Midbrain (tissue), 1 donor: ENCODE results near the gene SPATA25.

Experiments used
- DNase-seq: peaks from one replicate; lab custom pipeline; 2025; lab: John Stamatoyannopoulos, UW

The SPATA25 gene

DNA sequence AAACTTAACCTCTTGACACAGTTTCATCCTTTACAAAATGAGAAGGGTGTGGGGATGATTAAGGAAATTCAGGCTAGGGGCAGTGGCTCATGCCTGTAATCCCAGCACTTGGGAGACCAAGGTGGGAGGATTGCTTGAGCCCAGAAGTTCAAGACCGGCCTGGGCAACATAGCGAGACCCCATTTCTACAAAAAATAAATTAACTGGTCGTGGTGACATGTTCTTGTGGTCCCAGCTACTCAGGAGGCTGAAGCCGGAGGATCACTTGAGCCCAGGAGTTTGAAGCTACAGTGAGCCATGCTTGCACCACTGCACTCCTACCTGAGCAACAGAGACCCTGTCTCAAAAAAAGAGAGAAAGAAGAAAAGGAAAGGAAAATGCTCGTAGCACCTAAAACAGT, 21.0 kb downstream of the SPATA25 start:
- no peak for DNase-seq

GRCh38 chr20:45863543-45864470, 23.6 kb downstream of the SPATA25 start:
- DNase-seq = no peak

- DNase-seq = no peak
Observed at GRCh38 chr20:45861221-45862075, 26.0 kb downstream of the SPATA25 start.

DNA sequence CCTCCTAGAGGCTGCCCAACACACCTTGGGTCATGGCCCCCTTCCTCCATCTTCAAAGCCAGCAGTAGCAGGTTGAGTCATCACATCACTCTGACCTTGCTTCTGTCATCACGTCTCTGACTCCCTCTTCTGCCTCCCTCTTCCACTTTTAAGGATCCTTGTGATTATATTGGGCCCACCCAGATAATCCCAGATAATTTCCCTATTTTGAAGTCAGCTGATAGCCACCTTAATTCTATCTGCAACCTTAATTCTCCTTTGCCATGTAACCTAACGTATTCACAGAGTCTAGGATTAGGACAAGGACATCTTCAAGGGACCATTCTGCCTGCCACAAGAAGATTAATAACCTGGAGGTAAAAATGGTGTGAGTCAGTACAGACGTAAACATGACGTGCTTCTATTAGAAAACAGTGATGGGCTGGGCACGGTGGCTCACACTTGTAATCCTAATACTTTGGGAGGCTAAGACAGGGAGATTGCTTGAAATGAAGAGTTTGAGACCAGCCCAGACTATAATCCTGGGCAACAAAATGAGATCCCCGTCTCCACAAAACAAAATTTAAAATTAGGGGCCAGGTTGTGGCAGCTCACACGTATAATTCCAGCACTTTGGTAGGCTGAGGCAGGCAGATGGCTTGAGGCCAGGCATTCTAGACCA, 26.7 kb downstream of the SPATA25 start:
- no peak for DNase-seq

- DNase-seq = no peak
Observed at GRCh38 chr20:45859916-45860315, 27.5 kb downstream of the SPATA25 start.

GRCh38 chr20:45857882-45858216, 29.6 kb downstream of the SPATA25 start:
- DNase-seq = no peak

- peak; percentile 99 for DNase-seq
Observed at GRCh38 chr20:45857114-45857881, 30.1 kb downstream of the SPATA25 start, which contains the start of the genes ACOT8 and ZSWIM3. Gene ACOT8, minus strand, starts transcription at chr20:45857392. Its CDS starts 77 bp downstream, at chr20:45857315. Gene ZSWIM3, plus strand, starts transcription at chr20:45857614. Its CDS starts 212 bp downstream, at chr20:45857826.

GRCh38 chr20:45853484-45853883, 33.9 kb downstream of the SPATA25 start:
- DNase-seq = no peak

- no peak for DNase-seq
Observed at GRCh38 chr20:45852326-45852725, 35.1 kb downstream of the SPATA25 start.

DNA sequence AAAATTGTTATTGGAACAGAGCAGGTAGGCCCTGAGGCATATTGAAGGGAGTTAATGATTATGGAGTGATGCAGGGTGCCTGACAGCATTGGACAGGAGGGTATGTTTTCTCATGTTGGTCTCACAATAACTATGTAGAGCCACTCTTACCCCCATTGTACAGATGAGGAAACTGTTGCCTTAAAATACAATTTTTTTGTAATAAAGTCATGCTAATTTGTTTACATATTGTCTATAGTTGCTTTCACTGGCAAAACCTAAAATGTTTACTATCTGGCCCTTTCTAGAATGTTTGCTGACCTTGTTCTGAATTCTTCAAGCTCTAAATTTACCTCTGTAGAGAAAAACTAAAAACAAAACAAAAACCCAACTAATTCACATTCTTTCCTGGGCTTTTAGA, 35.9 kb downstream of the SPATA25 start:
- DNase-seq = no peak

GRCh38 chr20:45850926-45851325, 36.5 kb downstream of the SPATA25 start:
- DNase-seq = no peak

- no peak for DNase-seq
Observed at GRCh38 chr20:45850238-45850637, 37.2 kb downstream of the SPATA25 start.

GRCh38 chr20:45848969-45849582, 38.3 kb downstream of the SPATA25 start:
- no peak for DNase-seq

DNA sequence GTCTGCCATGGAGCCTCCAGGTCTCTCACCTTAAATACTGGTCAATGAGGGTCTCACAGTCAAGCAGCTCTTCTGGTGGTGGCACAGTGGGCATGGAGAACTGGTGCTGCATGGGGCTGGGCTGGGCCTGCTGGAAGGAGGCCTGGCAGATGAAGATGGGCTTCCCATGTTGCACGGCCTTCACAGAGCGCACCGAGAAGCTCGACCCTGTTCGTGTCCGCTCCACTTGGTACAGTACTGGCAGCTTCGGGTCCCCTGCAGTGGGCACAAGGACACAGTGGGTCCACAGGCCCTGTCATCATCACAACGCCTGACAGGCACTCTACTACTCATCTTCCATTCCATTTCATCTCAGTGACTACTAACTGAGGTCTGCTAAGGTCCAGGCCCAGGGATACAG, 39.0 kb downstream of the SPATA25 start:
- DNase-seq = no peak

DNA sequence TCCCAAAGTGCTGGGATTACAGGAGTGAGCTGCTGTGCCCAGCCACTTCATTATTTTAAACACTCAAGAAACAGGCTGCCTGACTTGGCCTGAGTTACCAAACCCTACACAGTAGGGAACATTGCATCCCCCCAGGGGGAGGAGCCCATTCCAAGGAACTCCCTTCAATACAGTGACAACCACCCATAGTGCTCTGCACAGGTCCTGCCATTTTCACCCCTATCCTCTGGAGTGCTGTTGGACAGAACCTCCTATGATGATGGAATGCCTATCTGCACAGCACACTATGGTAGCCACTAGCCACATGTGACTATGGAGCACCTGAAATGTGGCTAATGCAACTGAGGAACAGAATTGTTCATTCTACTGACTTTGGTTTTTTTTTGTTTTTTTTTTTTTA, 42.0 kb downstream of the SPATA25 start:
- DNase-seq = no peak

DNA sequence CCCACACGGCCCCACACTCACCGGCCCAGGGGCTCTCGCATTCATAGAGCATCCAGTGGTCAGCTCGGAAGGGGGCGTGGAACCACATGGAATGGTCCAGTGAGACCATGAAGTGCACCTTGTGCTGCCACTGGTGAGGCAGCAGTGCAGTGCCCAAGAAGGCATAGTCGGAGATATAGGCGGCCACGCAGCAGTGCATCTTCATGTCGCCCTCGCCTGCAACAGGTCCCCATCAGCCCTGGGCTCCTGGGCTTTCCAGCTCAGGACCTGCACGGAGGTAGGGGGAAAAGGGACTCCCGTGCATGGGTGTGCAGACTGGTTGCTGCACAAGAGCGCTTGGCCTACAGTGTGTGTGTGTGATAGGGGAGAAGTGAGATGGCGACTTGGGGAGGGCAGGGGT, 43.9 kb downstream of the SPATA25 start:
- DNase-seq = no peak

DNA sequence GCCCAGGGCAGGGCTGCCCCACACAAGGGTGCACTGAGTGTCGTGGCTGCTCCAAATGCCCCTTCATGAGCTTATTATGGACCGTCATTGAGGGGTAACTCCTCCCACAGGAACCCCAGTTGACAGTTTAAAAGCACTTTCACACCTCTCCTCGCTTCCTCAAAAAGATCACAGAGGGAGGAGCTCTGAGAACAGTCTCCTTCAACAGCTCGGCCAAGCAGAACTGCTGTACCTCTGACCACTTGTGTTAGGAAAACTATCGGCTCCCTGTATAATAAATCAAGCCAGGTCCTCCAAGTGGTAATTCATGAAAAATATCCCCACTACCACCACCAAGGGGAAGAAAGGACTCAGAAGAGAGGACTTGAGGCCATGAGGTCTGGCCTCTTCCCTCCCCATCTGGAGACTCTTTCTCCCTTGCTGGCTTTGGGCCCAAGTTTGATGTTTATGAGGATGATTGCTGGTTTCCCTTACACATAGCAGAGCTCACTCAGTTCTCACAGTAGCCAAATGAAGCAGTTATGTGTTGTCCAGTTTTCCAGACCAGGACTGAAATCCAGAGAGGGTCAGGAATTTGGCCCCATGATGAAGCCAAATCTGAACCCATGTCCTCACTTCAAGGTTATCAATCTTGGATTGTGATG, 45.1 kb downstream of the SPATA25 start:
- no peak for DNase-seq

DNA sequence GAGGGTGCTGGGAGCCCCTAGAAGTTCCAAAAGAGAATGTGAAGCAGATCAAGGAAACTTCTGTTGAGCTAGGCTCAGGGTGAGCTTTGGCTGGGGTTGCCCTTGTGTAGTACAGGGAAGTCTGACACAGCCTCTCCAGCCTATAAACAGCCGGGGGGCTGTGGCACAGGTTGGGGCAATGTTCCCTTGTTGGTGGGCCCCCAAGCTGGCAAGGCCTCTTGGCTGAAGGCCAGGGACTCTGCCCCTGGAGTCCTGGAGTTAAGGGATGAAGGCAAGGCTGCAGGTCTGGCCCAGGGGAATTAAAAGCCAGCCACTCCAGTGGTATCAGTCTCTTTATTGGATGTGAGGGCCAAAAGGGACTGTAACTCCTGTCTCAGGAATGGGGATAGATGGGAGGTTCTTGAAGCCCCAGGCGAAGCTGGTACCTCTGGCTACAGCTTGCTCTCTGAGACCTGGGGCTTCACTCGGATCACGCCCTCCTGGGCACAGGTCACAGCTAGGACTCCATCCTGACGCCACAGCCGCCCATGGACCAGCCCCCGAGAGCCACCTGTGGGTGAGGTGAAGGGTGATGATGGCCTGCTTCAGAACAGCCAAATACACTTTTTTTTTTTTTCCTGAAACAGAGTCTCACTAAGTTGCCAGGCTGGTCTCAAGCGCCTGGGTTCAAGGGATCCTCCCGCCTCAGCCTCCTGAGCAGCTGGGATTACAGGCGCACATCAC, 45.9 kb downstream of the SPATA25 start:
- DNase-seq = no peak

GRCh38 chr20:45840700-45841198, 46.7 kb downstream of the SPATA25 start:
- DNase-seq = no peak

DNA sequence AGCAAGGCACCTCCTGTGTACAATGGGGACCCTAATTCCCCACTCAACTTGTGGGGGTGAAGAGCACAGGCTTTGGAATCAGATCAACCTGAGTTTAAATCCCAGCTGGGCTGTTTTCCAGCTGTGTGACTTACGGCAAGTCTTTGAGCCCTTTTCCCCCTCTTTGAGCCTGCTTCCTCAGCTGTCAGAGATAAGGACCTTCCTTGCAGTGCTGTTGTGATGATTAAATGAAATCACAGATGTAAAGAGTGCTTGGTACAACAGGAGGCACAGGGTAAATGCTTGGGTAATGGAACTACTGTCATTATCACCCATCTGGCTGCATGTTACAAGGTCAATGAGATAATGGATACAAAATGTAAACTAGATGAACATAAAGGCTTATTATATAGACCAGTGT, 50.6 kb downstream of the SPATA25 start:
- DNase-seq = no peak
